ENCODE data around the gene TRPM4. TPM values are rescaled to one million over a fixed set of nuclear protein-coding genes. Genes with fewer than 3 reads are reported as not detected.

TRPM4 gene
- total and polyA plus RNA-seq, 2 of the 8 experiments (the other 6 are each of a cell fraction or from before 2014, with no cell fraction given): 11.3 to 13.3 TPM

DNA sequence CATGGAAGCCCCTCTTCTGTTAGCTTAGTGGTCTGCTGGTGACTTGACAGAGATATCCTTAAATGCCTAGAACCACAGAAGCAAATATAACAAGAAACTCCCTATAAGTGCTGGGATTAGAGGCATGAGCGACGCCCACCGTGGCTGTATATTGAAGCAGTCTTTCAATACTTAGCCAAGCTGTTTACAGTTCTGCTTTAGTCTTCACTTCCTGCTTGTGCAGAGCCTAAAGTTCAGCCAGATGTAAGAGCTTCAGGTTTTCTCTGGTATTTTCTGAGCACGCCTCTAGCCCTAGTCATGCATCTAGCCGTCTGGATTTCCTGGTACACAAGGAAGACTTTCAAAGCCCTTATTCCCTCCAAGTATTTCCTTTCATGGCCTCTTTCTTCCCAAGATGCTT is 28.5 kb downstream of the TRPM4 start (continued):
- TF ChIP-seq, protein P1, sequence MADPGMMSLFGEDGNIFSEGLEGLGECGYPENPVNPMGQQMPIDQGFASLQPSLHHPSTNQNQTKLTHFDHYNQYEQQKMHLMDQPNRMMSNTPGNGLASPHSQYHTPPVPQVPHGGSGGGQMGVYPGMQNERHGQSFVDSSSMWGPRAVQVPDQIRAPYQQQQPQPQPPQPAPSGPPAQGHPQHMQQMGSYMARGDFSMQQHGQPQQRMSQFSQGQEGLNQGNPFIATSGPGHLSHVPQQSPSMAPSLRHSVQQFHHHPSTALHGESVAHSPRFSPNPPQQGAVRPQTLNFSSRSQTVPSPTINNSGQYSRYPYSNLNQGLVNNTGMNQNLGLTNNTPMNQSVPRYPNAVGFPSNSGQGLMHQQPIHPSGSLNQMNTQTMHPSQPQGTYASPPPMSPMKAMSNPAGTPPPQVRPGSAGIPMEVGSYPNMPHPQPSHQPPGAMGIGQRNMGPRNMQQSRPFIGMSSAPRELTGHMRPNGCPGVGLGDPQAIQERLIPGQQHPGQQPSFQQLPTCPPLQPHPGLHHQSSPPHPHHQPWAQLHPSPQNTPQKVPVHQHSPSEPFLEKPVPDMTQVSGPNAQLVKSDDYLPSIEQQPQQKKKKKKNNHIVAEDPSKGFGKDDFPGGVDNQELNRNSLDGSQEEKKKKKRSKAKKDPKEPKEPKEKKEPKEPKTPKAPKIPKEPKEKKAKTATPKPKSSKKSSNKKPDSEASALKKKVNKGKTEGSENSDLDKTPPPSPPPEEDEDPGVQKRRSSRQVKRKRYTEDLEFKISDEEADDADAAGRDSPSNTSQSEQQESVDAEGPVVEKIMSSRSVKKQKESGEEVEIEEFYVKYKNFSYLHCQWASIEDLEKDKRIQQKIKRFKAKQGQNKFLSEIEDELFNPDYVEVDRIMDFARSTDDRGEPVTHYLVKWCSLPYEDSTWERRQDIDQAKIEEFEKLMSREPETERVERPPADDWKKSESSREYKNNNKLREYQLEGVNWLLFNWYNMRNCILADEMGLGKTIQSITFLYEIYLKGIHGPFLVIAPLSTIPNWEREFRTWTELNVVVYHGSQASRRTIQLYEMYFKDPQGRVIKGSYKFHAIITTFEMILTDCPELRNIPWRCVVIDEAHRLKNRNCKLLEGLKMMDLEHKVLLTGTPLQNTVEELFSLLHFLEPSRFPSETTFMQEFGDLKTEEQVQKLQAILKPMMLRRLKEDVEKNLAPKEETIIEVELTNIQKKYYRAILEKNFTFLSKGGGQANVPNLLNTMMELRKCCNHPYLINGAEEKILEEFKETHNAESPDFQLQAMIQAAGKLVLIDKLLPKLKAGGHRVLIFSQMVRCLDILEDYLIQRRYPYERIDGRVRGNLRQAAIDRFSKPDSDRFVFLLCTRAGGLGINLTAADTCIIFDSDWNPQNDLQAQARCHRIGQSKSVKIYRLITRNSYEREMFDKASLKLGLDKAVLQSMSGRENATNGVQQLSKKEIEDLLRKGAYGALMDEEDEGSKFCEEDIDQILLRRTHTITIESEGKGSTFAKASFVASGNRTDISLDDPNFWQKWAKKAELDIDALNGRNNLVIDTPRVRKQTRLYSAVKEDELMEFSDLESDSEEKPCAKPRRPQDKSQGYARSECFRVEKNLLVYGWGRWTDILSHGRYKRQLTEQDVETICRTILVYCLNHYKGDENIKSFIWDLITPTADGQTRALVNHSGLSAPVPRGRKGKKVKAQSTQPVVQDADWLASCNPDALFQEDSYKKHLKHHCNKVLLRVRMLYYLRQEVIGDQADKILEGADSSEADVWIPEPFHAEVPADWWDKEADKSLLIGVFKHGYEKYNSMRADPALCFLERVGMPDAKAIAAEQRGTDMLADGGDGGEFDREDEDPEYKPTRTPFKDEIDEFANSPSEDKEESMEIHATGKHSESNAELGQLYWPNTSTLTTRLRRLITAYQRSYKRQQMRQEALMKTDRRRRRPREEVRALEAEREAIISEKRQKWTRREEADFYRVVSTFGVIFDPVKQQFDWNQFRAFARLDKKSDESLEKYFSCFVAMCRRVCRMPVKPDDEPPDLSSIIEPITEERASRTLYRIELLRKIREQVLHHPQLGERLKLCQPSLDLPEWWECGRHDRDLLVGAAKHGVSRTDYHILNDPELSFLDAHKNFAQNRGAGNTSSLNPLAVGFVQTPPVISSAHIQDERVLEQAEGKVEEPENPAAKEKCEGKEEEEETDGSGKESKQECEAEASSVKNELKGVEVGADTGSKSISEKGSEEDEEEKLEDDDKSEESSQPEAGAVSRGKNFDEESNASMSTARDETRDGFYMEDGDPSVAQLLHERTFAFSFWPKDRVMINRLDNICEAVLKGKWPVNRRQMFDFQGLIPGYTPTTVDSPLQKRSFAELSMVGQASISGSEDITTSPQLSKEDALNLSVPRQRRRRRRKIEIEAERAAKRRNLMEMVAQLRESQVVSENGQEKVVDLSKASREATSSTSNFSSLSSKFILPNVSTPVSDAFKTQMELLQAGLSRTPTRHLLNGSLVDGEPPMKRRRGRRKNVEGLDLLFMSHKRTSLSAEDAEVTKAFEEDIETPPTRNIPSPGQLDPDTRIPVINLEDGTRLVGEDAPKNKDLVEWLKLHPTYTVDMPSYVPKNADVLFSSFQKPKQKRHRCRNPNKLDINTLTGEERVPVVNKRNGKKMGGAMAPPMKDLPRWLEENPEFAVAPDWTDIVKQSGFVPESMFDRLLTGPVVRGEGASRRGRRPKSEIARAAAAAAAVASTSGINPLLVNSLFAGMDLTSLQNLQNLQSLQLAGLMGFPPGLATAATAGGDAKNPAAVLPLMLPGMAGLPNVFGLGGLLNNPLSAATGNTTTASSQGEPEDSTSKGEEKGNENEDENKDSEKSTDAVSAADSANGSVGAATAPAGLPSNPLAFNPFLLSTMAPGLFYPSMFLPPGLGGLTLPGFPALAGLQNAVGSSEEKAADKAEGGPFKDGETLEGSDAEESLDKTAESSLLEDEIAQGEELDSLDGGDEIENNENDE (IDR thresholded peaks at IDR 0.05; ENCODE audit: insufficient replicate concordance, low read length): no peak
- TF ChIP-seq PHF8 (conservative IDR thresholded peaks at IDR 0.05; ENCODE audit: low read depth, low read length) (no peak), RXRA (IDR thresholded peaks at IDR 0.05; ENCODE audit: insufficient read depth, low read depth, low read length) (no peak), SP4 (IDR thresholded peaks at IDR 0.05; ENCODE audit: low read length) (no peak), KDM4A (IDR thresholded peaks at IDR 0.05; ENCODE audit: low read depth, low read length, severe bottlenecking) (no peak), POLR2AphosphoS5 (IDR thresholded peaks at IDR 0.05; ENCODE audit: low read depth, low read length) (no peak), SRF (IDR thresholded peaks at IDR 0.05; ENCODE audit: low read depth, low read length) (no peak), POU5F1 (IDR thresholded peaks at IDR 0.05; ENCODE audit: low read depth, low read length) (no peak), CBX5 (IDR thresholded peaks at IDR 0.05; ENCODE audit: low read depth, low read length) (no peak), TBP (IDR thresholded peaks at IDR 0.05; ENCODE audit: low read depth, low read length) (no peak)
- TF ChIP-seq, protein P2, sequence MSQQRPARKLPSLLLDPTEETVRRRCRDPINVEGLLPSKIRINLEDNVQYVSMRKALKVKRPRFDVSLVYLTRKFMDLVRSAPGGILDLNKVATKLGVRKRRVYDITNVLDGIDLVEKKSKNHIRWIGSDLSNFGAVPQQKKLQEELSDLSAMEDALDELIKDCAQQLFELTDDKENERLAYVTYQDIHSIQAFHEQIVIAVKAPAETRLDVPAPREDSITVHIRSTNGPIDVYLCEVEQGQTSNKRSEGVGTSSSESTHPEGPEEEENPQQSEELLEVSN (IDR thresholded peaks at IDR 0.05): no peak
